ENCODE measurements around the gene RAPGEF6.
"Not testable (repeated sequence)": the region's sequence is repeated elsewhere in the genome, so short reads cannot be mapped to it uniquely, and the experiment has no call there.

RAPGEF6 gene

GRCh38 chr5:131491749-131492148 is 143.3 kb downstream of the RAPGEF6 start:
- Histone ChIP-seq H3K27ac (ENCODE audit: low read depth, low read length) (no peak overlapping the region), H3K9ac (ENCODE audit: low read length in 5 of 5) (no peak overlapping the region), H3K4me1 (ENCODE audit: control insufficient read depth in 5 of 5, insufficient read depth in 5 of 5, low read length in 5 of 5) (peaks cover 0 to 11% (median 0%) of the 10 kb centered on the region in 5 donors), H3K27me3 (ENCODE audit: control insufficient read depth in 5 of 5, insufficient read depth in 4 of 5, low read length in 5 of 5) (no peaks in the 10 kb centered on the region), H3K36me3 (ENCODE audit: control insufficient read depth in 5 of 5, insufficient read depth in 5 of 5, low read length in 5 of 5) (peaks cover 13 to 40% (median 18%) of the 10 kb centered on the region in 5 donors), H3K4me3 (ENCODE audit: low read depth in 1 of 5, low read length in 5 of 5) (no peak overlapping the region), H3K9me3 (ENCODE audit: control insufficient read depth in 5 of 5, low read length in 5 of 5) (no peaks in the 10 kb centered on the region)

GRCh38 chr5:131488463-131488862 is 146.6 kb downstream of the RAPGEF6 start:
- no peaks in the 10 kb centered on the region for H3K27me3 ChIP-seq (ENCODE audit: control insufficient read depth in 5 of 5, insufficient read depth in 4 of 5, low read length in 5 of 5)
- H3K4me1 ChIP-seq (ENCODE audit: control insufficient read depth in 5 of 5, insufficient read depth in 5 of 5, low read length in 5 of 5) = peaks cover 0 to 14% (median 0%) of the 10 kb centered on the region in 5 donors
- no peak overlapping the region for H3K9ac ChIP-seq (ENCODE audit: low read length in 5 of 5)
- H3K4me3 ChIP-seq (ENCODE audit: low read depth in 1 of 5, low read length in 5 of 5) = no peak overlapping the region
- peaks cover 2 to 22% (median 10%) of the 10 kb centered on the region in 5 donors for H3K36me3 ChIP-seq (ENCODE audit: control insufficient read depth in 5 of 5, insufficient read depth in 5 of 5, low read length in 5 of 5)
- no peak overlapping the region for H3K27ac ChIP-seq (ENCODE audit: low read depth, low read length)
- no peaks in the 10 kb centered on the region for H3K9me3 ChIP-seq (ENCODE audit: control insufficient read depth in 5 of 5, low read length in 5 of 5)

DNA sequence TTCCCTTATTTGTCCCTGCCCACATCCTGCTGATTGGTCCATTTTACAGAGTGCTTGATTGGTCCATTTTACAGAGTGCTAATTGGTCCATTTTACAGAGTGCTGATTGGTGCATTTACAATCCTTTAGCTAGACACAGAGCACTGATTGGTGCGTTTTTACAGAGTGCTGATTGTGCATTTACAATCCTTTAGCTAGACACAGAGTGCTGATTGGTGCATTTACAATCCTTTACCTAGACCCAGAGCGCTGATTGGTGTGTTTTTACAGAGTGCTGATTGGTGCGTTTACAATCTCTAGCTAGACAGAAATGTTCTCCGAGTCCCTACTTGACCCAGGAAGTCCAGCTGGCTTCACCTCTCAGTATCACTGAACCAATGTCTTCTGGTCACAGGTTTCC is 147.7 kb downstream of the RAPGEF6 start:
- Histone ChIP-seq H3K4me1 (ENCODE audit: control insufficient read depth in 5 of 5, insufficient read depth in 5 of 5, low read length in 5 of 5) (peaks cover 0 to 14% (median 0%) of the 10 kb centered on the region in 5 donors), H3K36me3 (ENCODE audit: control insufficient read depth in 5 of 5, insufficient read depth in 5 of 5, low read length in 5 of 5) (peaks cover 2 to 19% (median 10%) of the 10 kb centered on the region in 5 donors)
- H3K27me3 ChIP-seq (ENCODE audit: control insufficient read depth in 5 of 5, insufficient read depth in 4 of 5, low read length in 5 of 5); H3K27ac ChIP-seq (ENCODE audit: low read depth, low read length); H3K9me3 ChIP-seq (ENCODE audit: control insufficient read depth in 5 of 5, low read length in 5 of 5); H3K4me3 ChIP-seq (ENCODE audit: low read depth in 1 of 5, low read length in 5 of 5); H3K9ac ChIP-seq (ENCODE audit: low read length in 5 of 5): not testable (repeated sequence)

DNA sequence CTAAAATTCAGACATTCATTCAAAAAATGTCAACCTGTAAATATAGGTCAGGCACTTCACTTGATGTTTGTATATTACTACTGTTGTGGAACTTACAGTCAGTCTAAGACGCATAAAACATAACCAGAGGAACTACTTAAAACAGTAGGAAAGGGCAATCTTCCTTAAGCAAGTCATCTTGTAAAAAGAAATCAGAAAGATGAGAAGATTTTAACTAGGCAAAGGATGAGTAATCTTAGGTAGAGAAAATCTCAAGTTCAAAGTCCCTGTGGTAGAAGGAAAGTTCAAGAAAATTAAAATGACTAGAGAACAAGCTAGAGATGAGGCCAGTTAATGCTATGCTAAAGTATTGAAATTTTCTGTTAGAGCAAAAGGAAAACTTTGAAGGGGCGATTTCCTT is 152.4 kb downstream of the RAPGEF6 start:
- no peaks in the 10 kb centered on the region for H3K27me3 ChIP-seq (ENCODE audit: control insufficient read depth in 5 of 5, insufficient read depth in 4 of 5, low read length in 5 of 5)
- H3K9ac ChIP-seq (ENCODE audit: low read length in 5 of 5) = no peak overlapping the region
- H3K4me1 ChIP-seq (ENCODE audit: control insufficient read depth in 5 of 5, insufficient read depth in 5 of 5, low read length in 5 of 5) = peaks cover 0 to 3% (median 0%) of the 10 kb centered on the region in 5 donors
- H3K27ac ChIP-seq (ENCODE audit: low read depth, low read length) = no peak overlapping the region
- peaks cover 0 to 7% (median 2%) of the 10 kb centered on the region in 5 donors for H3K36me3 ChIP-seq (ENCODE audit: control insufficient read depth in 5 of 5, insufficient read depth in 5 of 5, low read length in 5 of 5)
- no peaks in the 10 kb centered on the region for H3K9me3 ChIP-seq (ENCODE audit: control insufficient read depth in 5 of 5, low read length in 5 of 5)
- no peak overlapping the region for H3K4me3 ChIP-seq (ENCODE audit: low read depth in 1 of 5, low read length in 5 of 5)

DNA sequence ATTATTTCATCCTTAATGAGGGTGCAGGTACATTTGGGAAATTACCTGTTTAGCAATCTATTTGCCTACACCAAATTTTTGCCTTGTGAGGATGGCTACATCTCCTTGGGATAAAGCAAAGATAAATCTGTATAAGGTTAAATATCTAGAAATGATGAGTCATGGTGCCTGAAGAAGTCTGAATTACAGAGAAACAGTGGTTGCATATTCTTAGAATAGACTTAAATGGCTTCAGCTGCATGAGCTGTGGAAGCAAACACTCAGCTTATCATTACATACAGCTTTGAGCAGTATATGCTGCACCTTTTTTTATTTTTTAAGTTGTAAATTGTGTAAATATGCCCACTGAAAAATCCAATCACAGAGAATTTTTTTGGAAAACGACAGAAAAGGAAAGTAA is 153.5 kb downstream of the RAPGEF6 start:
- Histone ChIP-seq H3K9me3 (ENCODE audit: control insufficient read depth in 5 of 5, low read length in 5 of 5) (no peaks in the 10 kb centered on the region), H3K4me3 (ENCODE audit: low read depth in 1 of 5, low read length in 5 of 5) (no peak overlapping the region), H3K27ac (ENCODE audit: low read depth, low read length) (no peak overlapping the region), H3K36me3 (ENCODE audit: control insufficient read depth in 5 of 5, insufficient read depth in 5 of 5, low read length in 5 of 5) (peaks cover 0 to 7% (median 0%) of the 10 kb centered on the region in 5 donors), H3K4me1 (ENCODE audit: control insufficient read depth in 5 of 5, insufficient read depth in 5 of 5, low read length in 5 of 5) (peaks cover 0 to 3% (median 0%) of the 10 kb centered on the region in 5 donors), H3K27me3 (ENCODE audit: control insufficient read depth in 5 of 5, insufficient read depth in 4 of 5, low read length in 5 of 5) (no peaks in the 10 kb centered on the region), H3K9ac (ENCODE audit: low read length in 5 of 5) (no peak overlapping the region)

DNA sequence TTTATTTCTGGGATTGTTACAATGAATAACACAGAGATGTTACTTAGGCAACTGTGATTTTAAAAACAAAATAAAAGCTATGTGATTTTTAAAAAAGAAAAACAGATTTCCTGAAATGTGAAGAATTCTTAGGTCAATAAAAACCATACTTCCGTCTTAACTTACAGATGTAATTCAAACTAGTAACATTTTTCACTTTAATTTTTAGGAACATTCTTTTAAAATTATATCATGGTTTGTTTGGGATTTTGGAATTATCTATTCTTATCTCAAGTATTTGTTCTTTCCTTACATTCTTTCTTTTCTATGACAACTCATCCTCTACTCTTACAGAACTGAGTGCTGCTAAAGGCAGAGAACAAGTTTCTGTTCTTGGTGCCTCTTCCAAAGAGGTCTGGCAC is 159.5 kb downstream of the RAPGEF6 start:
- H3K9me3 ChIP-seq (ENCODE audit: control insufficient read depth in 5 of 5, low read length in 5 of 5) = no peaks in the 10 kb centered on the region
- no peak overlapping the region for H3K4me3 ChIP-seq (ENCODE audit: low read depth in 1 of 5, low read length in 5 of 5)
- peaks cover 0 to 5% (median 0%) of the 10 kb centered on the region in 5 donors for H3K4me1 ChIP-seq (ENCODE audit: control insufficient read depth in 5 of 5, insufficient read depth in 5 of 5, low read length in 5 of 5)
- no peaks in the 10 kb centered on the region for H3K27me3 ChIP-seq (ENCODE audit: control insufficient read depth in 5 of 5, insufficient read depth in 4 of 5, low read length in 5 of 5)
- no peak overlapping the region for H3K27ac ChIP-seq (ENCODE audit: low read depth, low read length)
- peaks cover 2 to 13% (median 7%) of the 10 kb centered on the region in 5 donors for H3K36me3 ChIP-seq (ENCODE audit: control insufficient read depth in 5 of 5, insufficient read depth in 5 of 5, low read length in 5 of 5)
- no peak overlapping the region for H3K9ac ChIP-seq (ENCODE audit: low read length in 5 of 5)

DNA sequence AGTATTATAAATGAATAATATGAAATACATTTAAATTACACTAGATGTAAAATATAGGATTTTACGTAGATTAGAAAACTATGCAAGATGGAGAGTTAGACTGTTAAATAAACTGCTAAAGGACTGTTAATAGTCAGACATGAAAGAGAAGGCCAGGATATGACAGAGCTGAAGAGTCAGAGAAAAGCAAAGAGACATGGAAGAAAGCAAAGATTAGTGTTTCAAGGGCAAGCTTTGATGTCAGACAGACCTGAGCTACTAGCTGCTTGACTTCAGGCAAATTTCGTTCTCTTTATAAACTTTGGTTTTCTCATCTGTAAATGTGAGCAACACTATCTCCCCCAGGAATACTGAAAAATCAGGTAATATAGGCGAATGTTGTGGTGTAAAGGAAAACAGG is 161.3 kb downstream of the RAPGEF6 start:
- no peak overlapping the region for H3K4me3 ChIP-seq (ENCODE audit: low read depth in 1 of 5, low read length in 5 of 5)
- H3K36me3 ChIP-seq (ENCODE audit: control insufficient read depth in 5 of 5, insufficient read depth in 5 of 5, low read length in 5 of 5) = peaks cover 4 to 13% (median 7%) of the 10 kb centered on the region in 5 donors
- H3K9me3 ChIP-seq (ENCODE audit: control insufficient read depth in 5 of 5, low read length in 5 of 5) = no peaks in the 10 kb centered on the region
- H3K27me3 ChIP-seq (ENCODE audit: control insufficient read depth in 5 of 5, insufficient read depth in 4 of 5, low read length in 5 of 5) = no peaks in the 10 kb centered on the region
- H3K27ac ChIP-seq (ENCODE audit: low read depth, low read length) = no peak overlapping the region
- no peak overlapping the region for H3K9ac ChIP-seq (ENCODE audit: low read length in 5 of 5)
- H3K4me1 ChIP-seq (ENCODE audit: control insufficient read depth in 5 of 5, insufficient read depth in 5 of 5, low read length in 5 of 5) = peaks cover 0 to 5% (median 0%) of the 10 kb centered on the region in 5 donors

DNA sequence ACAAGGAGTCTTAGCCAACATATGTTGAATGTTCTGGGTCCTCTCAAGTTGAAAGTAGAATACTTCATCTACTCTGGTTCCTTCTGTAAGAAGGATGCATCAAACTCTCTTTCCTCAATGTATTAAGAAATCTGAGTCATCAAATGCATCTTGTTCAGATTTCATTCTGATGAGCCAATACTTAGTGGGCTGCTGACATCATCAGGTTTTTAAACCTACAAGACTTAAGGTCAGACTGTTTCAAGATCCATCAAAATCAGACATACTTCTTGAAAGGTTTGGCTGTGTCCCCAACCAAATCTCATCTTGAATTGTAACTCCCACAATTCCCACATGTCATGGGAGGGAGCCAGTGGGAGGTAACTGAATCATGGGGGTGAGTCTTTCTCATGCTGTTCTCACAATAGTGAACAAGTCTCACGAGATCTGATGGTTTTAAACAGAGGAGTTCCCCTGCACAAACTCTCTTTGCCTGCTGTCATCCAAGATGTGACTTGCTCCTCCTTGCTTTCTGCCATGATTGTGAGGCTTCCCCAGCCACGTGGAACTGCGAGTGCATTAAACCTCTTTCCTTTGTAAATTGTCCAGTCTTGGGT is 168.8 kb downstream of the RAPGEF6 start:
- Histone ChIP-seq H3K9ac (ENCODE audit: low read length in 5 of 5) (no peak overlapping the region), H3K36me3 (ENCODE audit: control insufficient read depth in 5 of 5, insufficient read depth in 5 of 5, low read length in 5 of 5) (peaks cover 7 to 21% (median 10%) of the 10 kb centered on the region in 5 donors), H3K9me3 (ENCODE audit: control insufficient read depth in 5 of 5, low read length in 5 of 5) (no peaks in the 10 kb centered on the region), H3K4me1 (ENCODE audit: control insufficient read depth in 5 of 5, insufficient read depth in 5 of 5, low read length in 5 of 5) (no peaks in the 10 kb centered on the region), H3K4me3 (ENCODE audit: low read depth in 1 of 5, low read length in 5 of 5) (no peak overlapping the region), H3K27me3 (ENCODE audit: control insufficient read depth in 5 of 5, insufficient read depth in 4 of 5, low read length in 5 of 5) (no peaks in the 10 kb centered on the region), H3K27ac (ENCODE audit: low read depth, low read length) (no peak overlapping the region)

DNA sequence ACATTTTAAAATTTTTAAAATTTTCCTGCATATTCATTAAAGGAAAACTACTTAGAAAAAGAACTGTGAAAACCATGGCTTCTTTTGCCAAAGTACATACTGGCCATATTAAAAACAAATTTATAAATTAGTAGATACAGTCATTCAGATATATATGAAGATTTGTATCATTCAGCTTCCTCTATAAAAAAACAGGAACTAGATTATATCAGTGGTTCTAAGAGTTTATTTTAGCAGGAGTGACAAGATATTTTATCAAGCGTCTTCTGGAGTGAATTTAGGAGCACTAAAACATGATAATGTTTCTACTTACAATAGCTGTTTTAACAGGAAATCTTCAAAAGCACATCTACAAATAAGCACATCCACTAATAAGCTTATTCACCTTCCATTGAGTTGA is 171.4 kb downstream of the RAPGEF6 start:
- H3K9ac ChIP-seq (ENCODE audit: low read length in 5 of 5) = no peak overlapping the region
- no peaks in the 10 kb centered on the region for H3K9me3 ChIP-seq (ENCODE audit: control insufficient read depth in 5 of 5, low read length in 5 of 5)
- no peaks in the 10 kb centered on the region for H3K27me3 ChIP-seq (ENCODE audit: control insufficient read depth in 5 of 5, insufficient read depth in 4 of 5, low read length in 5 of 5)
- H3K36me3 ChIP-seq (ENCODE audit: control insufficient read depth in 5 of 5, insufficient read depth in 5 of 5, low read length in 5 of 5) = peaks cover 5 to 17% (median 11%) of the 10 kb centered on the region in 5 donors
- no peak overlapping the region for H3K4me3 ChIP-seq (ENCODE audit: low read depth in 1 of 5, low read length in 5 of 5)
- no peak overlapping the region for H3K27ac ChIP-seq (ENCODE audit: low read depth, low read length)
- H3K4me1 ChIP-seq (ENCODE audit: control insufficient read depth in 5 of 5, insufficient read depth in 5 of 5, low read length in 5 of 5) = no peaks in the 10 kb centered on the region

- Histone ChIP-seq H3K36me3 (ENCODE audit: control insufficient read depth in 5 of 5, insufficient read depth in 5 of 5, low read length in 5 of 5) (peaks cover 7 to 16% (median 11%) of the 10 kb centered on the region in 5 donors), H3K27ac (ENCODE audit: low read depth, low read length) (no peak overlapping the region), H3K4me3 (ENCODE audit: low read depth in 1 of 5, low read length in 5 of 5) (no peak overlapping the region), H3K9me3 (ENCODE audit: control insufficient read depth in 5 of 5, low read length in 5 of 5) (no peaks in the 10 kb centered on the region), H3K9ac (ENCODE audit: low read length in 5 of 5) (no peak overlapping the region), H3K4me1 (ENCODE audit: control insufficient read depth in 5 of 5, insufficient read depth in 5 of 5, low read length in 5 of 5) (no peaks in the 10 kb centered on the region), H3K27me3 (ENCODE audit: control insufficient read depth in 5 of 5, insufficient read depth in 4 of 5, low read length in 5 of 5) (no peaks in the 10 kb centered on the region)
These were observed 172.6 kb downstream of the RAPGEF6 start for GRCh38 chr5:131462454-131462853.

All from subcutaneous abdominal adipose tissue (tissue), 5 donors.